Stimulated activated naive CD8-positive, alpha-beta T cell treated with anti-CD3 and anti-CD28 coated beads, Interleukin-15, Interleukin-2, amounts not matched to agents 100 U/mL and 50 U/mL, for 24 hours (primary cell): Measurements from ENCODE around the gene ZNF580.

Experiments used
- ATAC-seq: fragments of 150-1000 bp; cut with Tn5 transposase; one replicate; pipeline ENCODE4 v1.10.0; 2021
- DNase-seq: peaks from one replicate; pipeline ENCODE4 v3.0.0; 2021

ZNF580 gene

GRCh38 chr19:55679343-55680257 is 38.8 kb downstream of the ZNF580 start:
- DNase-seq (no peak), ATAC-seq (no peak)

GRCh38 chr19:55680339-55681130 is 39.7 kb downstream of the ZNF580 start:
- ATAC-seq (no peak), DNase-seq (no peak)

- DNase-seq, result no peak
- ATAC-seq, result no peak
Observed at GRCh38 chr19:55681131-55682092, 40.6 kb downstream of the ZNF580 start.

- DNase-seq (no peak), ATAC-seq (no peak)
Observed at GRCh38 chr19:55683449-55684261, 42.9 kb downstream of the ZNF580 start.

- ATAC-seq (no peak), DNase-seq (no peak)
Observed at GRCh38 chr19:55684946-55685681, 44.3 kb downstream of the ZNF580 start.

GRCh38 chr19:55685776-55686175 is 45.0 kb downstream of the ZNF580 start:
- ATAC-seq (no peak), DNase-seq (no peak)

- no peak for DNase-seq
- no peak for ATAC-seq
Observed at GRCh38 chr19:55686311-55687050, 45.7 kb downstream of the ZNF580 start.

- no peak for DNase-seq
- no peak for ATAC-seq
Observed at GRCh38 chr19:55687281-55688201, 46.7 kb downstream of the ZNF580 start.

GRCh38 chr19:55688422-55689218 is 47.8 kb downstream of the ZNF580 start:
- ATAC-seq (no peak), DNase-seq (no peak)

- ATAC-seq, result no peak
- DNase-seq, result no peak
Observed at GRCh38 chr19:55689411-55690108, 48.8 kb downstream of the ZNF580 start.

- ATAC-seq (no peak), DNase-seq (no peak)
Observed at GRCh38 chr19:55690109-55690768, 49.4 kb downstream of the ZNF580 start.

- ATAC-seq (no peak), DNase-seq (no peak)
Observed at GRCh38 chr19:55690769-55691545, 50.2 kb downstream of the ZNF580 start.

GRCh38 chr19:55691561-55692481 is 51.0 kb downstream of the ZNF580 start:
- no peak for DNase-seq
- no peak for ATAC-seq

- DNase-seq, result no peak
- no peak for ATAC-seq
Observed at GRCh38 chr19:55692681-55693081, 51.9 kb downstream of the ZNF580 start.
